ENCODE measurements around the gene ARHGAP27. TPM values are rescaled to one million over a fixed set of nuclear protein-coding genes. Genes with fewer than 3 reads are reported as not detected.
A peak's percentile ranks its signal among the peaks of the same experiment; 100 is the strongest.

Gene ARHGAP27
- total RNA-seq, 1 experiment from 2014 or later, result 39.2 TPM

DNA sequence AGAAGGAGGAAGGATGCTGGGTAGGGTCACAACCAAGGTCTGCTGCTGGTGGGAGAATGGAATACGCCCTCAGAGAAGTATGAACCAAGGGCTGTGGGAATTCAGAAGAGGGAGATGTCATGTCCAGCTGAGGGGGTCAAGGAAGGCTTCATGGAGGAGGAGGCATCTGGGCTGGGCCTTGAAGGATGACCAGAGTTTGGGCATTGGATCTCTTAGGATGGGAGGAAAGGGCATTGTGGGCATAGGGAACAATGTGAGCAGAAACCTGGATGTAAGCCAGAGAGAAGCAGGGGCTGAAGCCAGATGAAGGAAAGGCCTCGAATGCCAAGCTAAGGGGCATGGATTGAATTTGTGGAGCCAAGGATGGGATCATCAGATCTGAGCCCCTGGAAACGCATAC, 66.6 kb downstream of the ARHGAP27 start:
- ChIA-PET POLR2A (interaction anchor here (0.5 to 0.6 kb wide), 2 partner anchors 16 to 36 kb away, joined by 4 to 5 read pairs; no protein-coding TSS in a partner anchor), CTCF (interaction anchor here (0.6 kb wide), 2 partner anchors 714 to 827 kb away, joined by 5 to 10 read pairs; partner anchors contain the start of gene KANSL1)
- Histone ChIP-seq H3K9me3 (ENCODE audit: control insufficient read depth, insufficient read depth, low read depth, low read length) (no peaks in the 10 kb centered on the region), H3K4me1 (ENCODE audit: control insufficient read depth, insufficient read depth, low read length) (peaks cover 26% of the 10 kb centered on the region), H3K27ac (ENCODE audit: low read length) (peak overlapping the region; percentile 80), H3K27me3 (ENCODE audit: control insufficient read depth, insufficient read depth, low read length) (no peaks in the 10 kb centered on the region), H3K36me3 (ENCODE audit: control insufficient read depth, insufficient read depth, low read length) (no peaks in the 10 kb centered on the region), H3K4me3 (ENCODE audit: low read depth in 2 of 2, low read length in 2 of 2) (no peak overlapping the region)
- in situ Hi-C loops (cut with HindIII; ENCODE audit: low pct_unique_long_range_greater_than_20kb, low sequenced_read_pairs) (no loop called here), intact Hi-C loops (cut with micrococcal nuclease; ENCODE audit: unreplicated experiment) (no loop called here)
- BruUV-seq (replicated peaks), result no TSS peak
- DNase-seq (ENCODE audit: low read depth, low spot score) (no peak), ATAC-seq (no peak)
- no peak for TF ChIP-seq SIN3A (IDR thresholded peaks at IDR 0.05; ENCODE audit: borderline replicate concordance, insufficient read depth, low read depth, low read length)
- no peak for TF ChIP-seq TCF7L2 (IDR thresholded peaks at IDR 0.05; ENCODE audit: low read depth, low read length)
- TF ChIP-seq POLR2AphosphoS5 (IDR thresholded peaks at IDR 0.05; ENCODE audit: low read depth, low read length), result no peak
- TF ChIP-seq REST (IDR thresholded peaks at IDR 0.05; ENCODE audit: insufficient read depth in 1 of 2, low read depth in 2 of 2, low read length in 1 of 2), result no peak
- no peak for TF ChIP-seq CTCF (IDR thresholded peaks at IDR 0.05)

GRCh38 chr17:45364531-45365390, 67.9 kb downstream of the ARHGAP27 start:
- ChIA-PET POLR2A (no interaction called here), CTCF (no interaction called here)
- Histone ChIP-seq H3K4me1 (ENCODE audit: control insufficient read depth, insufficient read depth, low read length) (peaks cover 18% of the 10 kb centered on the region), H3K27me3 (ENCODE audit: control insufficient read depth, insufficient read depth, low read length) (no peaks in the 10 kb centered on the region), H3K36me3 (ENCODE audit: control insufficient read depth, insufficient read depth, low read length) (no peaks in the 10 kb centered on the region), H3K4me3 (ENCODE audit: low read depth in 2 of 2, low read length in 2 of 2) (no peak overlapping the region), H3K27ac (ENCODE audit: low read length) (peak overlapping the region; percentile 81), H3K9me3 (ENCODE audit: control insufficient read depth, insufficient read depth, low read depth, low read length) (no peaks in the 10 kb centered on the region)
- no peak for DNase-seq (ENCODE audit: low read depth, low spot score)
- no TSS peak for BruUV-seq (replicated peaks)
- TF ChIP-seq REST (IDR thresholded peaks at IDR 0.05; ENCODE audit: insufficient read depth in 1 of 2, low read depth in 2 of 2, low read length in 1 of 2), result no peak
- no peak for TF ChIP-seq TCF7L2 (IDR thresholded peaks at IDR 0.05; ENCODE audit: low read depth, low read length)
- no peak for TF ChIP-seq CTCF (IDR thresholded peaks at IDR 0.05)
- no peak for TF ChIP-seq SIN3A (IDR thresholded peaks at IDR 0.05; ENCODE audit: borderline replicate concordance, insufficient read depth, low read depth, low read length)
- intact Hi-C loops (cut with micrococcal nuclease; ENCODE audit: unreplicated experiment), result no loop called here
- in situ Hi-C loops (cut with HindIII; ENCODE audit: low pct_unique_long_range_greater_than_20kb, low sequenced_read_pairs), result no loop called here
- ATAC-seq, result peak; percentile 52
